ENCODE results near the gene TCF15. TPM values are rescaled to one million over a fixed set of nuclear protein-coding genes. Genes with fewer than 3 reads are reported as not detected.
A peak's percentile ranks its signal among the peaks of the same experiment; 100 is the strongest.

TCF15 gene
- total and polyA plus RNA-seq, 2 experiments from 2014 or later: 3.8 to 4.0 TPM

DNA sequence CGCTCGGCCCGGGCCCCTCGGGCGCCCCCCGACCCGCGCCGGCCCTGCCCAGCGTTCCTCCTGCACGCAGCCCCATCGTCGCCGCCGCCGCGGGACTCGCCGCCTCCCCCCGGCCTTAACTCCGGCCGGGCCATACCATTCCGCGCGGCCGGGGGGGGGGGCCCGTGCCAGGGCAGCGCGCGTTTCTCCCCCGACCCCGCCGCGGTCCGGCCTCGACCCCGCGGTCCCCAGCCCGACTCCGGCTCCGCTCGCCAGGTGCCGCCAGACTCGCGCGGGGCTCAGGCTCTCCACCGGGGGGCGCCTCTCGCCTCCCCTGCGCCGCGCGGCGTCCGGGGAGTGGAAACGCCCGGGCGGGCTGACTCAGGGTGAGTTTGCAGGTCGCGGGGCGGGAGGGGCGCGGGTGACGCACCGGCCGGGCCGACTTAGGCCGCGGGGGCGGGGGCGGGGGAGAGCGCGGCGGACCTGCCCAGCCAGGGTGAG is 43.0 kb upstream of the TCF15 start, which contains the start of gene SRXN1:
TSS of gene SRXN1 (minus strand) at position 91 of the 480 bp plus-strand sequence. CDS start at position 76, 15 bp downstream.
- H3K36me3 Mint-ChIP-seq (ENCODE audit: low read depth): peaks cover 27% of the 10 kb centered on the region
- H3K4me2 ChIP-seq: peak within 1 kb of the TSS; percentile 89
- H3K27ac ChIP-seq (ENCODE audit: low read depth): no peak within 1 kb of the TSS
- H3F3A ChIP-seq (replicated peaks; ENCODE audit: low read depth): peaks cover 14% of the 10 kb centered on the region
- no peaks in the 10 kb centered on the region for H3K36me3 ChIP-seq (ENCODE audit: insufficient read depth)
- DNase-seq (ENCODE audit: low spot score) (peak; percentile 93), ATAC-seq (peak; percentile 84)
- peaks cover 6% of the 10 kb centered on the region for H3K27me3 Mint-ChIP-seq (ENCODE audit: insufficient read depth, low read depth, poor library complexity)
- H3K27me3 ChIP-seq (ENCODE audit: insufficient read depth): peaks cover 13% of the 10 kb centered on the region
- 0 out of 2 replicates have a peak, but pooled peaks cover 3% of the 10 kb centered on the region for H3K79me2 ChIP-seq (replicated peaks; ENCODE audit: insufficient read depth)
- peaks cover 53% of the 10 kb centered on the region for H3K4me1 Mint-ChIP-seq
- H3K27ac Mint-ChIP-seq: peak within 1 kb of the TSS; percentile 34; the same call in 1 of the 2 replicates
- H3K9me2 ChIP-seq (ENCODE audit: insufficient read depth): no peaks in the 10 kb centered on the region
- 0 out of 2 replicates have a peak within 1 kb of the TSS, but pooled peaks have one; percentile 66 for H2AFZ ChIP-seq
- peaks cover 44% of the 10 kb centered on the region for H3K4me1 ChIP-seq (ENCODE audit: insufficient read depth)
- H3K4me3 ChIP-seq: peak within 1 kb of the TSS; percentile 64
- TF ChIP-seq CREB1 (CRISPR knock-in tag; IDR thresholded peaks at IDR 0.05; ENCODE audit: low read depth) (0 out of 2 replicates have a peak, but pooled peaks have one; percentile 16), POLR2AphosphoS5 (IDR thresholded peaks at IDR 0.05; ENCODE audit: low read depth) (no peak; the same call in 1 of the 2 replicates), ZNF331 (CRISPR knock-in tag; IDR thresholded peaks at IDR 0.05; ENCODE audit: low read depth) (no peak), NANOG (IDR thresholded peaks at IDR 0.05; ENCODE audit: borderline replicate concordance) (no peak), JUNB (IDR thresholded peaks at IDR 0.05; ENCODE audit: unreplicated experiment) (no peak), ZNF114 (CRISPR knock-in tag; IDR thresholded peaks at IDR 0.05) (no peak), EZH2 (IDR thresholded peaks at IDR 0.05; ENCODE audit: low read depth, unreplicated experiment) (no peak), STAT1 (IDR thresholded peaks at IDR 0.05; ENCODE audit: unreplicated experiment) (no peak), EZH2phosphoT487 (IDR thresholded peaks at IDR 0.05; ENCODE audit: unreplicated experiment) (no peak)
- TF ChIP-seq, protein P1, sequence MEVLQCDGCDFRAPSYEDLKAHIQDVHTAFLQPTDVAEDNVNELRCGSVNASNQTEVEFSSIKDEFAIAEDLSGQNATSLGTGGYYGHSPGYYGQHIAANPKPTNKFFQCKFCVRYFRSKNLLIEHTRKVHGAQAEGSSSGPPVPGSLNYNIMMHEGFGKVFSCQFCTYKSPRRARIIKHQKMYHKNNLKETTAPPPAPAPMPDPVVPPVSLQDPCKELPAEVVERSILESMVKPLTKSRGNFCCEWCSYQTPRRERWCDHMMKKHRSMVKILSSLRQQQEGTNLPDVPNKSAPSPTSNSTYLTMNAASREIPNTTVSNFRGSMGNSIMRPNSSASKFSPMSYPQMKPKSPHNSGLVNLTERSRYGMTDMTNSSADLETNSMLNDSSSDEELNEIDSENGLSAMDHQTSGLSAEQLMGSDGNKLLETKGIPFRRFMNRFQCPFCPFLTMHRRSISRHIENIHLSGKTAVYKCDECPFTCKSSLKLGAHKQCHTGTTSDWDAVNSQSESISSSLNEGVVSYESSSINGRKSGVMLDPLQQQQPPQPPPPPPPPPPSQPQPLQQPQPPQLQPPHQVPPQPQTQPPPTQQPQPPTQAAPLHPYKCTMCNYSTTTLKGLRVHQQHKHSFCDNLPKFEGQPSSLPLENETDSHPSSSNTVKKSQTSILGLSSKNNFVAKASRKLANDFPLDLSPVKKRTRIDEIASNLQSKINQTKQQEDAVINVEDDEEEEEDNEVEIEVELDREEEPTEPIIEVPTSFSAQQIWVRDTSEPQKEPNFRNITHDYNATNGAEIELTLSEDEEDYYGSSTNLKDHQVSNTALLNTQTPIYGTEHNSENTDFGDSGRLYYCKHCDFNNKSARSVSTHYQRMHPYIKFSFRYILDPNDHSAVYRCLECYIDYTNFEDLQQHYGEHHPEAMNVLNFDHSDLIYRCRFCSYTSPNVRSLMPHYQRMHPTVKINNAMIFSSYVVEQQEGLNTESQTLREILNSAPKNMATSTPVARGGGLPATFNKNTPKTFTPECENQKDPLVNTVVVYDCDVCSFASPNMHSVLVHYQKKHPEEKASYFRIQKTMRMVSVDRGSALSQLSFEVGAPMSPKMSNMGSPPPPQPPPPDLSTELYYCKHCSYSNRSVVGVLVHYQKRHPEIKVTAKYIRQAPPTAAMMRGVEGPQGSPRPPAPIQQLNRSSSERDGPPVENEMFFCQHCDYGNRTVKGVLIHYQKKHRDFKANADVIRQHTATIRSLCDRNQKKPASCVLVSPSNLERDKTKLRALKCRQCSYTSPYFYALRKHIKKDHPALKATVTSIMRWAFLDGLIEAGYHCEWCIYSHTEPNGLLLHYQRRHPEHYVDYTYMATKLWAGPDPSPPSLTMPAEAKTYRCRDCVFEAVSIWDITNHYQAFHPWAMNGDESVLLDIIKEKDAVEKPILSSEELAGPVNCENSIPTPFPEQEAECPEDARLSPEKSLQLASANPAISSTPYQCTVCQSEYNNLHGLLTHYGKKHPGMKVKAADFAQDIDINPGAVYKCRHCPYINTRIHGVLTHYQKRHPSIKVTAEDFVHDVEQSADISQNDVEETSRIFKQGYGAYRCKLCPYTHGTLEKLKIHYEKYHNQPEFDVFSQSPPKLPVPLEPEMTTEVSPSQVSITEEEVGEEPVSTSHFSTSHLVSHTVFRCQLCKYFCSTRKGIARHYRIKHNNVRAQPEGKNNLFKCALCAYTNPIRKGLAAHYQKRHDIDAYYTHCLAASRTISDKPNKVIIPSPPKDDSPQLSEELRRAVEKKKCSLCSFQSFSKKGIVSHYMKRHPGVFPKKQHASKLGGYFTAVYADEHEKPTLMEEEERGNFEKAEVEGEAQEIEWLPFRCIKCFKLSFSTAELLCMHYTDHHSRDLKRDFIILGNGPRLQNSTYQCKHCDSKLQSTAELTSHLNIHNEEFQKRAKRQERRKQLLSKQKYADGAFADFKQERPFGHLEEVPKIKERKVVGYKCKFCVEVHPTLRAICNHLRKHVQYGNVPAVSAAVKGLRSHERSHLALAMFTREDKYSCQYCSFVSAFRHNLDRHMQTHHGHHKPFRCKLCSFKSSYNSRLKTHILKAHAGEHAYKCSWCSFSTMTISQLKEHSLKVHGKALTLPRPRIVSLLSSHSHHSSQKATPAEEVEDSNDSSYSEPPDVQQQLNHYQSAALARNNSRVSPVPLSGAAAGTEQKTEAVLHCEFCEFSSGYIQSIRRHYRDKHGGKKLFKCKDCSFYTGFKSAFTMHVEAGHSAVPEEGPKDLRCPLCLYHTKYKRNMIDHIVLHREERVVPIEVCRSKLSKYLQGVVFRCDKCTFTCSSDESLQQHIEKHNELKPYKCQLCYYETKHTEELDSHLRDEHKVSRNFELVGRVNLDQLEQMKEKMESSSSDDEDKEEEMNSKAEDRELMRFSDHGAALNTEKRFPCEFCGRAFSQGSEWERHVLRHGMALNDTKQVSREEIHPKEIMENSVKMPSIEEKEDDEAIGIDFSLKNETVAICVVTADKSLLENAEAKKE (CRISPR knock-in tag; IDR thresholded peaks at IDR 0.05): no peak
- TF ChIP-seq, protein P2, sequence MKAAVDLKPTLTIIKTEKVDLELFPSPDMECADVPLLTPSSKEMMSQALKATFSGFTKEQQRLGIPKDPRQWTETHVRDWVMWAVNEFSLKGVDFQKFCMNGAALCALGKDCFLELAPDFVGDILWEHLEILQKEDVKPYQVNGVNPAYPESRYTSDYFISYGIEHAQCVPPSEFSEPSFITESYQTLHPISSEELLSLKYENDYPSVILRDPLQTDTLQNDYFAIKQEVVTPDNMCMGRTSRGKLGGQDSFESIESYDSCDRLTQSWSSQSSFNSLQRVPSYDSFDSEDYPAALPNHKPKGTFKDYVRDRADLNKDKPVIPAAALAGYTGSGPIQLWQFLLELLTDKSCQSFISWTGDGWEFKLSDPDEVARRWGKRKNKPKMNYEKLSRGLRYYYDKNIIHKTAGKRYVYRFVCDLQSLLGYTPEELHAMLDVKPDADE (IDR thresholded peaks at IDR 0.05): no peak
- TF ChIP-seq, protein P3, sequence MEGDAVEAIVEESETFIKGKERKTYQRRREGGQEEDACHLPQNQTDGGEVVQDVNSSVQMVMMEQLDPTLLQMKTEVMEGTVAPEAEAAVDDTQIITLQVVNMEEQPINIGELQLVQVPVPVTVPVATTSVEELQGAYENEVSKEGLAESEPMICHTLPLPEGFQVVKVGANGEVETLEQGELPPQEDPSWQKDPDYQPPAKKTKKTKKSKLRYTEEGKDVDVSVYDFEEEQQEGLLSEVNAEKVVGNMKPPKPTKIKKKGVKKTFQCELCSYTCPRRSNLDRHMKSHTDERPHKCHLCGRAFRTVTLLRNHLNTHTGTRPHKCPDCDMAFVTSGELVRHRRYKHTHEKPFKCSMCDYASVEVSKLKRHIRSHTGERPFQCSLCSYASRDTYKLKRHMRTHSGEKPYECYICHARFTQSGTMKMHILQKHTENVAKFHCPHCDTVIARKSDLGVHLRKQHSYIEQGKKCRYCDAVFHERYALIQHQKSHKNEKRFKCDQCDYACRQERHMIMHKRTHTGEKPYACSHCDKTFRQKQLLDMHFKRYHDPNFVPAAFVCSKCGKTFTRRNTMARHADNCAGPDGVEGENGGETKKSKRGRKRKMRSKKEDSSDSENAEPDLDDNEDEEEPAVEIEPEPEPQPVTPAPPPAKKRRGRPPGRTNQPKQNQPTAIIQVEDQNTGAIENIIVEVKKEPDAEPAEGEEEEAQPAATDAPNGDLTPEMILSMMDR (conservative IDR thresholded peaks at IDR 0.05; ENCODE audit: low read depth in 2 of 2): peak; percentile 47 to 85
- TF ChIP-seq, protein P4, sequence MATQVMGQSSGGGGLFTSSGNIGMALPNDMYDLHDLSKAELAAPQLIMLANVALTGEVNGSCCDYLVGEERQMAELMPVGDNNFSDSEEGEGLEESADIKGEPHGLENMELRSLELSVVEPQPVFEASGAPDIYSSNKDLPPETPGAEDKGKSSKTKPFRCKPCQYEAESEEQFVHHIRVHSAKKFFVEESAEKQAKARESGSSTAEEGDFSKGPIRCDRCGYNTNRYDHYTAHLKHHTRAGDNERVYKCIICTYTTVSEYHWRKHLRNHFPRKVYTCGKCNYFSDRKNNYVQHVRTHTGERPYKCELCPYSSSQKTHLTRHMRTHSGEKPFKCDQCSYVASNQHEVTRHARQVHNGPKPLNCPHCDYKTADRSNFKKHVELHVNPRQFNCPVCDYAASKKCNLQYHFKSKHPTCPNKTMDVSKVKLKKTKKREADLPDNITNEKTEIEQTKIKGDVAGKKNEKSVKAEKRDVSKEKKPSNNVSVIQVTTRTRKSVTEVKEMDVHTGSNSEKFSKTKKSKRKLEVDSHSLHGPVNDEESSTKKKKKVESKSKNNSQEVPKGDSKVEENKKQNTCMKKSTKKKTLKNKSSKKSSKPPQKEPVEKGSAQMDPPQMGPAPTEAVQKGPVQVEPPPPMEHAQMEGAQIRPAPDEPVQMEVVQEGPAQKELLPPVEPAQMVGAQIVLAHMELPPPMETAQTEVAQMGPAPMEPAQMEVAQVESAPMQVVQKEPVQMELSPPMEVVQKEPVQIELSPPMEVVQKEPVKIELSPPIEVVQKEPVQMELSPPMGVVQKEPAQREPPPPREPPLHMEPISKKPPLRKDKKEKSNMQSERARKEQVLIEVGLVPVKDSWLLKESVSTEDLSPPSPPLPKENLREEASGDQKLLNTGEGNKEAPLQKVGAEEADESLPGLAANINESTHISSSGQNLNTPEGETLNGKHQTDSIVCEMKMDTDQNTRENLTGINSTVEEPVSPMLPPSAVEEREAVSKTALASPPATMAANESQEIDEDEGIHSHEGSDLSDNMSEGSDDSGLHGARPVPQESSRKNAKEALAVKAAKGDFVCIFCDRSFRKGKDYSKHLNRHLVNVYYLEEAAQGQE (IDR thresholded peaks at IDR 0.05; ENCODE audit: unreplicated experiment): no peak
- no peaks in the 10 kb centered on the region; the same call in 2 of the 3 replicates for H3K9me3 Mint-ChIP-seq
- H4K20me1 ChIP-seq (replicated peaks; ENCODE audit: insufficient read depth): no peaks in the 10 kb centered on the region; the same call in 1 of the 2 replicates
- H3K4me3 Mint-ChIP-seq: peak within 1 kb of the TSS; percentile 79

All from GM23338 (cell line).